ENCODE data around the gene SLC24A3.

SLC24A3 gene

DNA sequence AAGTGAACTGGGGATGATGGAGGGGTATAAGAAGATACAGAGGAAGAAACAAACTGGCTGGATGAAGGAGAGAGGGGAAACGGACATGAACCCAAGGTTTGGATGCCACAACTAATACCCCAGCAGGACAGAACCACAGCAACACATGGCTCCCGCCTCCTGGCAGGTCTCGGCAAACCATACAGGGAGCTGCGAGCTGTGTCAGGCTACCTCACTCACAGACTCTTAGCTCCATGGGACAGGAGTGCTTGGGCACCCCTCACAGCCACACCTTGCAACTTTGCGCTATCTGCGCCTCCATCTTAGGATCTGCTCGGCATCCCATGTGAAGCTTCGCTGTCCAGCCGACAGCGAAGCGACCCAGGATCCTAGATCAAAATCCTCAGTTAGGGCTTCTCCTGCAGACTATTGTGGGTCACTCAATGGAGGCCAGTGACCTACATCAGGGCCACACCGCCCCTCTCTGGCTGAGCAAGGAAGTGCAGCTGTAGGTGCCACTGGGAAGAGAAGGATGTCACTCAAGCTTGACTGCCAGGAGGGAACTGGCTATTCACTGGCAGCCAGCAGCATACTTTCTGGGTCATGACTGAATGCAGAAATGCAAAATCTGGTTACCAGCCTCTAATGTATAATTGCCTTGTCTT is 371.2 kb downstream of the SLC24A3 start:
- H4K20me1 ChIP-seq (ENCODE audit: insufficient read depth, low read length, poor library complexity, severe bottlenecking) = no peaks in the 10 kb centered on the region
- H3K9me2 ChIP-seq (replicated peaks; ENCODE audit: low read depth, low read length) = no peaks in the 10 kb centered on the region
- H3K36me3 ChIP-seq (ENCODE audit: insufficient read depth, low read length) = no peaks in the 10 kb centered on the region
- peaks cover 41% of the 10 kb centered on the region for H3K4me1 ChIP-seq (ENCODE audit: insufficient read depth, low read length, poor library complexity, severe bottlenecking)
- H3K4me3 ChIP-seq (ENCODE audit: low read length, poor library complexity, severe bottlenecking) = no peak overlapping the region
- 0 out of 2 replicates have a peak overlapping the region, but pooled peaks have one; percentile 20 for H2AFZ ChIP-seq (ENCODE audit: low read length)
- H3F3A ChIP-seq (ENCODE audit: low read depth) = no peaks in the 10 kb centered on the region
- H3K9ac ChIP-seq (ENCODE audit: low read depth, low read length, poor library complexity, severe bottlenecking) = peak overlapping the region; percentile 38
- no peaks in the 10 kb centered on the region for H3K79me2 ChIP-seq (ENCODE audit: insufficient read depth, low read length)
- no peaks in the 10 kb centered on the region for H3K27me3 ChIP-seq (ENCODE audit: insufficient read depth, low read length, poor library complexity, severe bottlenecking)
- H3K9me3 ChIP-seq (ENCODE audit: insufficient read depth, low read depth, low read length) = no peaks in the 10 kb centered on the region
- H3K4me2 ChIP-seq (ENCODE audit: low read depth, low read length, poor library complexity, severe bottlenecking) = no peak overlapping the region
- TF ChIP-seq EZH2phosphoT487 (IDR thresholded peaks at IDR 0.05; ENCODE audit: borderline replicate concordance) = no peak
- TF ChIP-seq, protein P1, sequence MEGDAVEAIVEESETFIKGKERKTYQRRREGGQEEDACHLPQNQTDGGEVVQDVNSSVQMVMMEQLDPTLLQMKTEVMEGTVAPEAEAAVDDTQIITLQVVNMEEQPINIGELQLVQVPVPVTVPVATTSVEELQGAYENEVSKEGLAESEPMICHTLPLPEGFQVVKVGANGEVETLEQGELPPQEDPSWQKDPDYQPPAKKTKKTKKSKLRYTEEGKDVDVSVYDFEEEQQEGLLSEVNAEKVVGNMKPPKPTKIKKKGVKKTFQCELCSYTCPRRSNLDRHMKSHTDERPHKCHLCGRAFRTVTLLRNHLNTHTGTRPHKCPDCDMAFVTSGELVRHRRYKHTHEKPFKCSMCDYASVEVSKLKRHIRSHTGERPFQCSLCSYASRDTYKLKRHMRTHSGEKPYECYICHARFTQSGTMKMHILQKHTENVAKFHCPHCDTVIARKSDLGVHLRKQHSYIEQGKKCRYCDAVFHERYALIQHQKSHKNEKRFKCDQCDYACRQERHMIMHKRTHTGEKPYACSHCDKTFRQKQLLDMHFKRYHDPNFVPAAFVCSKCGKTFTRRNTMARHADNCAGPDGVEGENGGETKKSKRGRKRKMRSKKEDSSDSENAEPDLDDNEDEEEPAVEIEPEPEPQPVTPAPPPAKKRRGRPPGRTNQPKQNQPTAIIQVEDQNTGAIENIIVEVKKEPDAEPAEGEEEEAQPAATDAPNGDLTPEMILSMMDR (conservative IDR thresholded peaks at IDR 0.05; ENCODE audit: low read length) = peak; percentile 99

DNA sequence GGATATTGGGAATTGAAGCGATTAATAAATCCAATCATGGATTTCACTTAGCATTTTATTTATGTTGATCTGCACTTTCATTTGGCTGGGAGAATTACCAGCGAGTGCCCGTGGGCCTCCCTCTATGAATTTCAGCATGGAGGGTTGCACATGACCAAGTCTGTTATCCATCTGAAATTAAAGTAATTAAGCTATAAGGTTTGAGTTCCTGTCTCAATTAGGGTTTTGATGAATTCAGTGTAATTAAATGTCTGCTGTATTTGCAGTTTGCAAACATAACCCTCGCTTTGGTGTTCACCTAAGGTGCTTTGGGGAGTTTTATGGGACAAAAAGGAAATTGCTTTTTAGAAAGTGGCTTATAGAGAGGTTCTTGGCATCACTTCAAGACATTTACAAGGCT is 375.8 kb downstream of the SLC24A3 start:
- no peaks in the 10 kb centered on the region for H3K9me2 ChIP-seq (replicated peaks; ENCODE audit: low read depth, low read length)
- peak overlapping the region; percentile 60 for H3K4me3 ChIP-seq (ENCODE audit: low read length, poor library complexity, severe bottlenecking)
- H3K36me3 ChIP-seq (ENCODE audit: insufficient read depth, low read length) = no peaks in the 10 kb centered on the region
- H2AFZ ChIP-seq (ENCODE audit: low read length) = peak overlapping the region; percentile 26; the same call in 1 of the 2 replicates
- H3F3A ChIP-seq (ENCODE audit: low read depth) = no peaks in the 10 kb centered on the region
- peaks cover 40% of the 10 kb centered on the region for H3K4me1 ChIP-seq (ENCODE audit: insufficient read depth, low read length, poor library complexity, severe bottlenecking)
- TF ChIP-seq EZH2phosphoT487 (IDR thresholded peaks at IDR 0.05; ENCODE audit: borderline replicate concordance) = no peak
- TF ChIP-seq, protein P1 (conservative IDR thresholded peaks at IDR 0.05; ENCODE audit: low read length) = no peak
- H3K4me2 ChIP-seq (ENCODE audit: low read depth, low read length, poor library complexity, severe bottlenecking) = peak overlapping the region; percentile 72
- H3K9me3 ChIP-seq (ENCODE audit: insufficient read depth, low read depth, low read length) = no peaks in the 10 kb centered on the region
- H3K27me3 ChIP-seq (ENCODE audit: insufficient read depth, low read length, poor library complexity, severe bottlenecking) = no peaks in the 10 kb centered on the region
- H3K9ac ChIP-seq (ENCODE audit: low read depth, low read length, poor library complexity, severe bottlenecking) = peak overlapping the region; percentile 51
- no peaks in the 10 kb centered on the region for H3K79me2 ChIP-seq (ENCODE audit: insufficient read depth, low read length)
- no peaks in the 10 kb centered on the region for H4K20me1 ChIP-seq (ENCODE audit: insufficient read depth, low read length, poor library complexity, severe bottlenecking)

DNA sequence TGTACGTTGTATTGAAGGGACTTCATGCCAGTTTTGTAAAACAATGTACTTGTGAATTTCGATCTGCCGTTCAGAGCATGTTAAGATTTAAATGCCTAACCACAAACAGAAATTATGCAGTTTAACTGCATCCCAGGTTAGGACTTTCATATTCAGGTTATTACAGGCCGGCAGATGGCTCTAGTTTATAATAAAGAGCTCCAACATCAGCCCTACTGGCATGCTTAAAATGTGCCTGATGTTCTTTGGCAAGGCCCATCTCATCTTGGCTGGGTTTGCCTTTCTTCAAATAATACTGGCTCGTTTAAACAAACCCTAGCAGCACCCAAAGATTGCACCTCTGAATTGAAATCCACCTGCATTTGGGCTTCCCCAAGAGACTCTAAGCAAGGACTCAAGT is 376.3 kb downstream of the SLC24A3 start:
- TF ChIP-seq, protein P1 (conservative IDR thresholded peaks at IDR 0.05; ENCODE audit: low read length) = peak; percentile 67
- no peak for TF ChIP-seq EZH2phosphoT487 (IDR thresholded peaks at IDR 0.05; ENCODE audit: borderline replicate concordance)
- peak overlapping the region; percentile 51 for H3K9ac ChIP-seq (ENCODE audit: low read depth, low read length, poor library complexity, severe bottlenecking)
- no peaks in the 10 kb centered on the region for H3K79me2 ChIP-seq (ENCODE audit: insufficient read depth, low read length)

More for the DNA sequence above, 376.3 kb downstream of the SLC24A3 start:
- Histone ChIP-seq H3K4me1 (ENCODE audit: insufficient read depth, low read length, poor library complexity, severe bottlenecking) (peaks cover 35% of the 10 kb centered on the region), H4K20me1 (ENCODE audit: insufficient read depth, low read length, poor library complexity, severe bottlenecking) (no peaks in the 10 kb centered on the region), H3K4me3 (ENCODE audit: low read length, poor library complexity, severe bottlenecking) (peak overlapping the region; percentile 60), H3K36me3 (ENCODE audit: insufficient read depth, low read length) (no peaks in the 10 kb centered on the region), H3F3A (ENCODE audit: low read depth) (no peaks in the 10 kb centered on the region), H3K4me2 (ENCODE audit: low read depth, low read length, poor library complexity, severe bottlenecking) (peak overlapping the region; percentile 72), H3K9me3 (ENCODE audit: insufficient read depth, low read depth, low read length) (no peaks in the 10 kb centered on the region), H2AFZ (ENCODE audit: low read length) (peak overlapping the region; percentile 26; the same call in 1 of the 2 replicates), H3K9me2 (replicated peaks; ENCODE audit: low read depth, low read length) (no peaks in the 10 kb centered on the region), H3K27me3 (ENCODE audit: insufficient read depth, low read length, poor library complexity, severe bottlenecking) (no peaks in the 10 kb centered on the region)
